Measurements from ENCODE around the gene AZIN2. TPM values are rescaled to one million over a fixed set of nuclear protein-coding genes. Genes with fewer than 3 reads are reported as not detected.
"Not testable (repeated sequence)": the region's sequence is repeated elsewhere in the genome, so short reads cannot be mapped to it uniquely, and the experiment has no call there.

The AZIN2 gene
- total RNA-seq, 2 donors from 2014 or later: 1.9 to 3.3 TPM

GRCh38 chr1:33097137-33097611 lies 16.2 kb downstream of the AZIN2 start:
- H3K4me1 ChIP-seq: peaks cover 0 to 12% of the 10 kb centered on the region in 2 donors
- no peaks in the 10 kb centered on the region for H3K9me3 ChIP-seq
- no peak for DNase-seq (ENCODE audit: low spot score)
- no peak overlapping the region for H3K4me3 ChIP-seq
- H3K27ac ChIP-seq: no peak overlapping the region
- no peak for TF ChIP-seq CTCF (IDR thresholded peaks at IDR 0.05)
- H3K27me3 ChIP-seq: no peaks in the 10 kb centered on the region
- H3K36me3 ChIP-seq: no peaks in the 10 kb centered on the region

GRCh38 chr1:33097762-33098161 lies 16.8 kb downstream of the AZIN2 start:
- TF ChIP-seq CTCF (IDR thresholded peaks at IDR 0.05): no peak
- no peak overlapping the region for H3K4me3 ChIP-seq
- H3K36me3 ChIP-seq: no peaks in the 10 kb centered on the region
- no peak overlapping the region for H3K27ac ChIP-seq
- H3K27me3 ChIP-seq: no peaks in the 10 kb centered on the region
- H3K4me1 ChIP-seq: peaks cover 0 to 12% of the 10 kb centered on the region in 2 donors
- no peaks in the 10 kb centered on the region for H3K9me3 ChIP-seq
- DNase-seq (ENCODE audit: low spot score): no peak

DNA sequence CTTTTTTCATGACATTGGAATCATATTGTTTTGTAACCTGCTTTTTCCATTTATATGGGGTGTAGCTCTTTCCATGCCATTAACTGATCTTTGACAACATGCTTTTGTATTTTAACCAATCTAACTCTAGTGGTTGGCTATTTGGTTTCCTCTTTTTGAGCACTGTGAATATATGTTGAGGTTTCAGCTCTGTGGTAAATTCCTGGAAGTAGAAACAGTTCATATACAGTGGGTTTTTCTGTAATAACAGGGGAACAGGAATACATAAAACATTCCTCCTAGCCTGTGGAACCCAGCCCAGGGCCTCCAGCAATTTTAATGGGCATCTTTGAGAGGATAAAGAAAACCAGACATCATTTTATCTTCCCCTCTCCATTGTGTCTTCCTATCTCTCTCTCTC lies 17.4 kb downstream of the AZIN2 start:
- Histone ChIP-seq H3K36me3 (peaks cover 2% of the 10 kb centered on the region), H3K27ac (no peak overlapping the region), H3K27me3 (no peaks in the 10 kb centered on the region), H3K4me1 (peaks cover 0 to 12% of the 10 kb centered on the region in 2 donors), H3K9me3 (no peaks in the 10 kb centered on the region), H3K4me3 (no peak overlapping the region)
- no peak for DNase-seq (ENCODE audit: low spot score)
- TF ChIP-seq CTCF (IDR thresholded peaks at IDR 0.05): no peak

GRCh38 chr1:33099290-33100118 lies 18.6 kb downstream of the AZIN2 start:
- Histone ChIP-seq H3K9me3 (no peaks in the 10 kb centered on the region), H3K27ac (no peak overlapping the region), H3K27me3 (no peaks in the 10 kb centered on the region), H3K36me3 (peaks cover 5% of the 10 kb centered on the region), H3K4me1 (peaks cover 0 to 12% of the 10 kb centered on the region in 2 donors), H3K4me3 (no peak overlapping the region)
- DNase-seq (ENCODE audit: low spot score): no peak
- no peak for TF ChIP-seq CTCF (IDR thresholded peaks at IDR 0.05)

DNA sequence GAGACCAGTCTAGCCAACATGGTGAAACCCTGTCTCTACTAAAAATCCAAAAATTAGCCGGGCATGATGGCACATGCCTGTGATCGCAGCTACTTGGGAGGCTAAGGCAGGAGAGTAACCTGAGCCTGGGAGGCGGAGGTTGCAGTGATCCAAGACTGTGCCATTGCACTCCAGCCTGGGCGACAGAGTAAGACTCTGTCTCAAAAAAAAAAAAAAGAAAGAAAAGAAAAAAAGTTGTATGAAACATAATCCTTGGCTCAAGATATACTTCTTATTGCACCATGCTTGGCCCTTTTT lies 19.1 kb downstream of the AZIN2 start:
- H3K4me3 ChIP-seq; H3K27ac ChIP-seq; DNase-seq (ENCODE audit: low spot score); H3K4me1 ChIP-seq; H3K9me3 ChIP-seq; H3K27me3 ChIP-seq; H3K36me3 ChIP-seq: not testable (repeated sequence)

DNA sequence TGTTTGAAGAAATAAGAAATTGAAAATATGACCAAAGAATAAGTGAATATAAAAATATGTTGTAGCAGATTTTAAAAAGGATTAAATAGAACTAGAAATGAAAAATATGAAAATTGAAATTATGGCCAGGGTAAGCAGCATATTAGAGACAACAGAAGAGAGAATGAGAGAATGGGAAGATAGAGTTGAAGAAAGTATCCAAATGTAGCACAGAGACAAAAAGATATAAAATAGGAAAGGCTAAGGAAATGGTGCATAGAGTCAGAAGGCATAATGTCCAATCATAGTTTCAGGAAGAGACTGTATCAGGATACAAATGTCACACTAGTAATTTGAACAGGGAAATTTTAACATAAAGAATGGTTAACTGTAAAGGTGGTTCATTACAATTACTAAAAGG lies 29.5 kb downstream of the AZIN2 start:
- no peak for DNase-seq (ENCODE audit: low spot score)

More for the DNA sequence above, 29.5 kb downstream of the AZIN2 start:
- H3K27me3 ChIP-seq: no peaks in the 10 kb centered on the region
- no peak for TF ChIP-seq CTCF (IDR thresholded peaks at IDR 0.05)
- H3K4me1 ChIP-seq: no peaks in the 10 kb centered on the region
- no peaks in the 10 kb centered on the region for H3K9me3 ChIP-seq
- no peak overlapping the region for H3K4me3 ChIP-seq
- H3K27ac ChIP-seq: no peak overlapping the region
- no peaks in the 10 kb centered on the region for H3K36me3 ChIP-seq

All from right atrium auricular region (tissue), 2 donors.